HG02623 (cell line): ENCODE data around the gene FAAP100.

Source experiments
- ATAC-seq: cut with Tn5 transposase; IDR thresholded peaks from one replicate; pipeline ENCODE4 v1.9.1; 2021; ENCODE audit warnings: moderate library complexity; ENCODE audit not compliant: unreplicated experiment

The FAAP100 gene

GRCh38 chr17:81577278-81578000 is 25.3 kb upstream of the FAAP100 start:
- no peak for ATAC-seq

- ATAC-seq: no peak
Measured at GRCh38 chr17:81576621-81577277, 24.6 kb upstream of the FAAP100 start.

- no peak for ATAC-seq
Measured at GRCh38 chr17:81575836-81576235, 23.7 kb upstream of the FAAP100 start.

GRCh38 chr17:81574643-81574956 is 22.4 kb upstream of the FAAP100 start:
- ATAC-seq: no peak

GRCh38 chr17:81573794-81574642 is 21.9 kb upstream of the FAAP100 start:
- no peak for ATAC-seq

- no peak for ATAC-seq
Measured at GRCh38 chr17:81572563-81573168, 20.5 kb upstream of the FAAP100 start.

GRCh38 chr17:81570964-81571363 is 18.8 kb upstream of the FAAP100 start:
- no peak for ATAC-seq

GRCh38 chr17:81569986-81570514 is 17.9 kb upstream of the FAAP100 start:
- no peak for ATAC-seq

- no peak for ATAC-seq
Measured at GRCh38 chr17:81568416-81568815, 16.3 kb upstream of the FAAP100 start.

GRCh38 chr17:81567191-81567590 is 15.0 kb upstream of the FAAP100 start:
- ATAC-seq: no peak

- ATAC-seq: no peak
Measured at GRCh38 chr17:81566461-81567126, 14.4 kb upstream of the FAAP100 start.

GRCh38 chr17:81565231-81565630 is 13.1 kb upstream of the FAAP100 start:
- ATAC-seq: no peak

- no peak for ATAC-seq
Measured at GRCh38 chr17:81564778-81565177, 12.6 kb upstream of the FAAP100 start.

GRCh38 chr17:81563861-81564586 is 11.9 kb upstream of the FAAP100 start:
- ATAC-seq: no peak

GRCh38 chr17:81561494-81561885 is 9.3 kb upstream of the FAAP100 start:
- no peak for ATAC-seq

- no peak for ATAC-seq
Measured at GRCh38 chr17:81558941-81559806, 7.0 kb upstream of the FAAP100 start.

- no peak for ATAC-seq
Measured at GRCh38 chr17:81558115-81558468, 5.9 kb upstream of the FAAP100 start.

GRCh38 chr17:81557276-81558114 is 5.3 kb upstream of the FAAP100 start:
- ATAC-seq: no peak
